Stimulated activated CD8-positive, alpha-beta memory T cell treated with anti-CD3 and anti-CD28 coated beads, Interleukin-7, amount 100 ng/mL, for 48 hours (primary cell): ENCODE results near the gene HSPA14.
A peak's percentile ranks its signal among the peaks of the same experiment; 100 is the strongest.
"Not testable (repeated sequence)": the region's sequence is repeated elsewhere in the genome, so short reads cannot be mapped to it uniquely, and the experiment has no call there.

Experiments used
- DNase-seq, 2 donors: peaks; one replicate each; pipeline ENCODE4 v3.0.0-alpha.2; 2020; ENCODE audit warnings: low read depth in 1 of 2; ENCODE audit errors: extremely low read depth in 1 of 2

Gene HSPA14

GRCh38 chr10:14837757-14838581 lies at the start of gene HSPA14, which contains the start of the genes CDNF and MSANTD7:
Gene HSPA14, plus strand, starts transcription at chr10:14838306. Its CDS starts 97 bp downstream, at chr10:14838403.
Gene CDNF, minus strand, starts transcription at chr10:14838037. Its CDS starts 91 bp downstream, at chr10:14837946.
Gene MSANTD7, plus strand, starts transcription at chr10:14838306. Its CDS starts 3,979 bp downstream, at chr10:14842285.
- DNase-seq: peak; percentile 97 to 99

GRCh38 chr10:14798636-14799035 lies 39.5 kb upstream of the HSPA14 start:
- no peak for DNase-seq

GRCh38 chr10:14800397-14800796 lies 37.7 kb upstream of the HSPA14 start:
- no peak for DNase-seq

- no peak for DNase-seq
These were observed 36.4 kb upstream of the HSPA14 start for GRCh38 chr10:14801723-14802122.

- no peak for DNase-seq
These were observed 34.3 kb upstream of the HSPA14 start for GRCh38 chr10:14803827-14804226.

GRCh38 chr10:14806318-14806717 lies 31.8 kb upstream of the HSPA14 start:
- no peak for DNase-seq

- DNase-seq: no peak
These were observed 26.8 kb upstream of the HSPA14 start for GRCh38 chr10:14810969-14811953.

GRCh38 chr10:14812271-14812670 lies 25.8 kb upstream of the HSPA14 start:
- DNase-seq: no peak

- DNase-seq: no peak
These were observed 22.4 kb upstream of the HSPA14 start for GRCh38 chr10:14815681-14816080.

GRCh38 chr10:14816717-14817116 lies 21.4 kb upstream of the HSPA14 start:
- DNase-seq: not testable (repeated sequence)

GRCh38 chr10:14820010-14820774 lies 17.9 kb upstream of the HSPA14 start:
- DNase-seq: no peak

GRCh38 chr10:14820775-14821154 lies 17.3 kb upstream of the HSPA14 start:
- DNase-seq: no peak

GRCh38 chr10:14821635-14822375 lies 16.3 kb upstream of the HSPA14 start:
- DNase-seq: no peak

GRCh38 chr10:14822879-14823755 lies 15.0 kb upstream of the HSPA14 start:
- no peak for DNase-seq

- DNase-seq: no peak
These were observed 14.1 kb upstream of the HSPA14 start for GRCh38 chr10:14823966-14824365.

- no peak for DNase-seq
These were observed 11.9 kb upstream of the HSPA14 start for GRCh38 chr10:14826076-14826829.

GRCh38 chr10:14833106-14833505 lies 5.0 kb upstream of the HSPA14 start:
- no peak for DNase-seq

GRCh38 chr10:14836208-14836607 lies 1.9 kb upstream of the HSPA14 start:
- no peak for DNase-seq
